Heart left ventricle (tissue), 13 donors: Measurements from ENCODE around the gene NMRK2.

Source experiments
- POLR2A ChIP-seq, 2 donors: fragments of 450-650 bp; IDR thresholded peaks; one replicate each; pipeline ENCODE4 v1.6.1; 2017; ENCODE audit warnings: antibody characterized with exemption in 2 of 2, mild to moderate bottlenecking in 2 of 2, moderate library complexity in 2 of 2
- TF ChIP-seq, protein P1 (sequence below), 12 donors: fragments of 200-600 bp; sonication (generic) in 4 of 12; IDR thresholded peaks; one replicate each; pipeline versions ENCODE4 v1.5.0 to v1.8.0; 2018 to 2022; ENCODE audit warnings: antibody characterized with exemption in 12 of 12, mild to moderate bottlenecking in 5 of 12
- donor health status: ischemic (EF 13 %, LVEDD 7.1; RV severe dilation, severe dysfunction).
- donor health status: DM: no; HTN: yes; CAD: no.
- donor health status: DM: no; HTN: no; CAD: no.
- donor health status: ischemic (EF 25% LVEDD 6.9; RV normal size, moderate dysfunction).
- donor health status: ischemic (EF 25% LVEDD 5.7; RV mildly dilated, moderate dysfunction).
- donor health status: ischemic (EF 35%, LVEDD 5.7; RV mildly dilated, moderate dysfunction).
- donor health status: nonischemic (EF 11% LVEDD 7.7; RV severe dilation, severe dysfunction).
- donor health status: DM: yes; HTN: yes; CAD: no.
- donor health status: PGD.
- donor health status: ischemic (EF 29% LVEDD 5.4; RV normal size, mild dysfunction).
- donor health status: nonischemic (EF 23%, LVEDD 6.1; RV moderate dilation, normal function).

- TF ChIP-seq, protein P1, sequence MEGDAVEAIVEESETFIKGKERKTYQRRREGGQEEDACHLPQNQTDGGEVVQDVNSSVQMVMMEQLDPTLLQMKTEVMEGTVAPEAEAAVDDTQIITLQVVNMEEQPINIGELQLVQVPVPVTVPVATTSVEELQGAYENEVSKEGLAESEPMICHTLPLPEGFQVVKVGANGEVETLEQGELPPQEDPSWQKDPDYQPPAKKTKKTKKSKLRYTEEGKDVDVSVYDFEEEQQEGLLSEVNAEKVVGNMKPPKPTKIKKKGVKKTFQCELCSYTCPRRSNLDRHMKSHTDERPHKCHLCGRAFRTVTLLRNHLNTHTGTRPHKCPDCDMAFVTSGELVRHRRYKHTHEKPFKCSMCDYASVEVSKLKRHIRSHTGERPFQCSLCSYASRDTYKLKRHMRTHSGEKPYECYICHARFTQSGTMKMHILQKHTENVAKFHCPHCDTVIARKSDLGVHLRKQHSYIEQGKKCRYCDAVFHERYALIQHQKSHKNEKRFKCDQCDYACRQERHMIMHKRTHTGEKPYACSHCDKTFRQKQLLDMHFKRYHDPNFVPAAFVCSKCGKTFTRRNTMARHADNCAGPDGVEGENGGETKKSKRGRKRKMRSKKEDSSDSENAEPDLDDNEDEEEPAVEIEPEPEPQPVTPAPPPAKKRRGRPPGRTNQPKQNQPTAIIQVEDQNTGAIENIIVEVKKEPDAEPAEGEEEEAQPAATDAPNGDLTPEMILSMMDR (IDR thresholded peaks at IDR 0.05) = no peak
- TF ChIP-seq POLR2A (IDR thresholded peaks at IDR 0.05) = no peak
These were observed 28.6 kb upstream of the NMRK2 start for GRCh38 chr19:3904233-3904632.
